ENCODE results near the gene ZNF343. TPM values are rescaled to one million over a fixed set of nuclear protein-coding genes. Genes with fewer than 3 reads are reported as not detected.

ZNF343 gene
- total RNA-seq, 8 experiments from 2014 or later, result 8.8 to 14.4 (median 10.9) TPM

GRCh38 chr20:2485080-2485479 is 23.6 kb downstream of the ZNF343 start:
- WGBS, 10 experiments, result 76 to 100% (median 100%) methylated on average over 1 to 2 of the region's 2 CpGs; no CpG with 5 or more reads in 1 of the 10 experiments
- no peak for ATAC-seq (replicated peaks in 6 of 8)
- in situ Hi-C loops (cut with MboI; ENCODE audit: low pct_unique_long_range_greater_than_20kb in 2 of 9, low sequenced_read_pairs in 9 of 9, unreplicated experiment in 9 of 9), result no loop called here
- Histone ChIP-seq H3K4me1 (replicated peaks in 1 of 2) (no peaks in the 10 kb centered on the region), H3K4me3 (no peak overlapping the region), H3K27ac (no peak overlapping the region)

GRCh38 chr20:2483504-2483903 is 25.2 kb downstream of the ZNF343 start:
- WGBS, 10 experiments, result 97 to 100% (median 100%) methylated on average over 1 to 5 of the region's 12 CpGs; no CpG with 5 or more reads in 3 of the 10 experiments
- in situ Hi-C loops (cut with MboI; ENCODE audit: low pct_unique_long_range_greater_than_20kb in 2 of 9, low sequenced_read_pairs in 9 of 9, unreplicated experiment in 9 of 9), result no loop called here
- Histone ChIP-seq H3K27ac (no peak overlapping the region), H3K4me1 (replicated peaks in 1 of 2) (no peaks in the 10 kb centered on the region), H3K4me3 (no peak overlapping the region)
- no peak for ATAC-seq (replicated peaks in 6 of 8)

GRCh38 chr20:2480381-2480780 is 28.3 kb downstream of the ZNF343 start:
- H3K4me1 ChIP-seq (replicated peaks in 1 of 2), result no peaks in the 10 kb centered on the region
- no peak overlapping the region for H3K27ac ChIP-seq
- 90 to 100% (median 100%) methylated on average over 1 to 2 of the region's 2 CpGs; no CpG with 5 or more reads in 2 of the 10 experiments for WGBS, 10 experiments
- no peak overlapping the region for H3K4me3 ChIP-seq
- no peak for ATAC-seq (replicated peaks in 6 of 8)
- in situ Hi-C loops (cut with MboI; ENCODE audit: low pct_unique_long_range_greater_than_20kb in 2 of 9, low sequenced_read_pairs in 9 of 9, unreplicated experiment in 9 of 9), result no loop called here

- H3K27ac ChIP-seq, result no peak overlapping the region
- H3K4me1 ChIP-seq (replicated peaks in 1 of 2), result no peaks in the 10 kb centered on the region
- WGBS, 10 experiments, result 29 to 94% (median 76%) methylated on average over 1 to 5 of the region's 5 CpGs; no CpG with 5 or more reads in 2 of the 10 experiments
- ATAC-seq (replicated peaks in 6 of 8), result peak in 1 of 8 experiments; percentile 49
- in situ Hi-C loops (cut with MboI; ENCODE audit: low pct_unique_long_range_greater_than_20kb in 2 of 9, low sequenced_read_pairs in 9 of 9, unreplicated experiment in 9 of 9), result no loop called here
- H3K4me3 ChIP-seq, result no peak overlapping the region
These were observed 31.7 kb downstream of the ZNF343 start for GRCh38 chr20:2476742-2477615.

- ATAC-seq (replicated peaks in 6 of 8), result peak in 3 of 8 experiments; percentile 35 to 71 (median 46)
- WGBS, 10 experiments, result 89 to 100% (median 98%) methylated on average over 1 to 7 of the region's 9 CpGs; no CpG with 5 or more reads in 3 of the 10 experiments
These were observed 32.6 kb downstream of the ZNF343 start for GRCh38 chr20:2475850-2476741.

GRCh38 chr20:2473516-2473915 is 35.2 kb downstream of the ZNF343 start:
- H3K4me1 ChIP-seq (replicated peaks in 1 of 2), result peaks cover 14% of the 10 kb centered on the region in 2 donors
- 10 to 100% (median 73%) methylated on average over 2 to 4 of the region's 4 CpGs for WGBS, 10 experiments
- no peak overlapping the region for H3K27ac ChIP-seq
- H3K4me3 ChIP-seq, result no peak overlapping the region
- in situ Hi-C loops (cut with MboI; ENCODE audit: low pct_unique_long_range_greater_than_20kb in 2 of 9, low sequenced_read_pairs in 9 of 9, unreplicated experiment in 9 of 9), result loop anchor here in 6 of 9 experiments (25.0 kb wide), 4 partner anchors 261 to 711 kb away; no protein-coding TSS in a partner anchor
- ATAC-seq (replicated peaks in 6 of 8), result peak in 1 of 8 experiments; percentile 1

More at GRCh38 chr20:2475850-2476741, 32.6 kb downstream of the ZNF343 start:
- H3K27ac ChIP-seq, result no peak overlapping the region
- H3K4me3 ChIP-seq, result no peak overlapping the region
- peaks cover 3 to 5% of the 10 kb centered on the region in 2 donors for H3K4me1 ChIP-seq (replicated peaks in 1 of 2)
- in situ Hi-C loops (cut with MboI; ENCODE audit: low pct_unique_long_range_greater_than_20kb in 2 of 9, low sequenced_read_pairs in 9 of 9, unreplicated experiment in 9 of 9), result no loop called here

GRCh38 chr20:2470423-2471193 is 38.1 kb downstream of the ZNF343 start, which contains the start of gene SNRPB:
TSS of gene SNRPB (minus strand) at chr20:2470789. CDS start at chr20:2470690, 99 bp downstream.
- peak; percentile 91 to 99 (median 99) for ATAC-seq (replicated peaks in 6 of 8)
- in situ Hi-C loops (cut with MboI; ENCODE audit: low pct_unique_long_range_greater_than_20kb in 2 of 9, low sequenced_read_pairs in 9 of 9, unreplicated experiment in 9 of 9), result loop anchor here in 6 of 9 experiments (25.0 kb wide), 4 partner anchors 258 to 708 kb away; no protein-coding TSS in a partner anchor
- Histone ChIP-seq H3K4me1 (replicated peaks in 1 of 2) (peaks cover 15 to 17% of the 10 kb centered on the region in 2 donors), H3K27ac (peak within 1 kb of the TSS; percentile 78 to 90), H3K4me3 (peak within 1 kb of the TSS; percentile 49 to 80 (median 77))
- 0 to 25% (median 4%) methylated on average over 2 to 18 of the region's 53 CpGs for WGBS, 10 experiments

- Histone ChIP-seq H3K27ac (peak overlapping the region; percentile 55 to 90), H3K4me3 (peak overlapping the region; percentile 49 to 80 (median 77)), H3K4me1 (replicated peaks in 1 of 2) (peaks cover 15 to 17% of the 10 kb centered on the region in 2 donors)
- peak in 5 of 8 experiments; percentile 1 to 17 (median 7) for ATAC-seq (replicated peaks in 6 of 8)
- in situ Hi-C loops (cut with MboI; ENCODE audit: low pct_unique_long_range_greater_than_20kb in 2 of 9, low sequenced_read_pairs in 9 of 9, unreplicated experiment in 9 of 9), result loop anchor here in 6 of 9 experiments (25.0 kb wide), 4 partner anchors 258 to 708 kb away; no protein-coding TSS in a partner anchor
- WGBS, 10 experiments, result 0 to 2% (median 0%) methylated on average over 1 to 17 of the region's 19 CpGs; no CpG with 5 or more reads in 2 of the 10 experiments
These were observed 38.7 kb downstream of the ZNF343 start for GRCh38 chr20:2469991-2470422.

GRCh38 chr20:2468581-2469407 is 39.9 kb downstream of the ZNF343 start:
- Histone ChIP-seq H3K4me3 (peak overlapping the region; percentile 49 to 80 (median 77)), H3K27ac (no peak overlapping the region), H3K4me1 (replicated peaks in 1 of 2) (peaks cover 15 to 17% of the 10 kb centered on the region in 2 donors)
- no peak for ATAC-seq (replicated peaks in 6 of 8)
- WGBS, 10 experiments, result 46 to 100% (median 65%) methylated on average over 1 to 8 of the region's 11 CpGs; no CpG with 5 or more reads in 3 of the 10 experiments
- in situ Hi-C loops (cut with MboI; ENCODE audit: low pct_unique_long_range_greater_than_20kb in 2 of 9, low sequenced_read_pairs in 9 of 9, unreplicated experiment in 9 of 9), result loop anchor here in 6 of 9 experiments (25.0 kb wide), 4 partner anchors 256 to 706 kb away; no protein-coding TSS in a partner anchor

- H3K4me3 ChIP-seq, result no peak overlapping the region
- H3K27ac ChIP-seq, result no peak overlapping the region
- ATAC-seq (replicated peaks in 6 of 8), result no peak
- in situ Hi-C loops (cut with MboI; ENCODE audit: low pct_unique_long_range_greater_than_20kb in 2 of 9, low sequenced_read_pairs in 9 of 9, unreplicated experiment in 9 of 9), result loop anchor here in 6 of 9 experiments (25.0 kb wide), 4 partner anchors 255 to 705 kb away; no protein-coding TSS in a partner anchor
- H3K4me1 ChIP-seq (replicated peaks in 1 of 2), result peaks cover 15 to 17% of the 10 kb centered on the region in 2 donors
- WGBS, 10 experiments, result 65 to 100% (median 100%) methylated on average over 1 to 5 of the region's 5 CpGs; no CpG with 5 or more reads in 4 of the 10 experiments
These were observed 41.3 kb downstream of the ZNF343 start for GRCh38 chr20:2467412-2467811.

GRCh38 chr20:2465100-2465499 is 43.6 kb downstream of the ZNF343 start:
- peaks cover 10 to 14% of the 10 kb centered on the region in 2 donors for H3K4me1 ChIP-seq (replicated peaks in 1 of 2)
- in situ Hi-C loops (cut with MboI; ENCODE audit: low pct_unique_long_range_greater_than_20kb in 2 of 9, low sequenced_read_pairs in 9 of 9, unreplicated experiment in 9 of 9), result loop anchor here in 6 of 9 experiments (25.0 kb wide), 4 partner anchors 253 to 703 kb away; no protein-coding TSS in a partner anchor
- no peak for ATAC-seq (replicated peaks in 6 of 8)
- no peak overlapping the region for H3K4me3 ChIP-seq
- H3K27ac ChIP-seq, result no peak overlapping the region
- 86 to 100% (median 98%) methylated on average over 2 to 5 of the region's 6 CpGs; no CpG with 5 or more reads in 2 of the 10 experiments for WGBS, 10 experiments

Measured in motor neuron (in vitro differentiated cells).